NCI-H146 treated with DMSO at 0.1 percent for 48 hours (cell line): ENCODE data around the gene MATCAP1.

Experiments used
- DNase-seq: peaks from one replicate; lab custom pipeline; 2025; ENCODE audit not compliant: unreplicated experiment; lab: John Stamatoyannopoulos, UW

Gene MATCAP1

DNA sequence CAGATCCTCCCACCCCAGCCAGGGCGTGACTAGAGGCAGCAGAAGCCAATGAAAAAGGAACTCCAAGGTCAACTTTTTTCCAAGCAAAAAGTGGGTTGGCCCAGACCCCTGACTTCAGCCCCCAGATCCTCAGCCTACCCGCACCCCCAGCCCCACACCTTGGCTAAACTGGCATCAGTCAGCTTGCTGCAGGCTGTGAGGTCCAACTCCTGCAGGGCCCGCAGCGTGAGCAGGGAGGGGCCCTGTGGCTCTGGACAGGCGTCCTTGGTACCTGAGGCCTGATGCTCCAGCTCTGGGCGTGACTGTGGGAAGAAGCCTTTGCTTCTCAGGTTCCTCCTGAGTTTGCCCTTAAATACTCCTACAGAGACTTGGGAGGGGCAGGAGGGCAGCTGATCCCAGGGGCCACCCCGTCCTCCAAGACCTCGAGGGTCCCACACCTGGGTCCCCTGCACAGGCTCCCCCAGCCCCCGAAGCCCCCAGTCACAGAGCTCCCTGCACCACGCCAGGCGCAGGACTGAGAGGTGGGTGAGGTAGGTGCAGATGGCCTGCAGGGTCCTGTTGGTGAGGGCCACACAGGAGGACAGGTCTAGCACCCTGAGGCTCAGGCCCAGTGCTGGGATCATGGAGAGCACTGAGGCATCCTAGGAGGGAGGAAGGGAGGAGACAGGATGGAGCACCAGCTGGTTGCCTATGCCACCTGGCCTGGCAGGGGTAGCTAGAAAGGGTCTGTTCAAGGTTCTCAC is 24.6 kb upstream of the MATCAP1 start:
- no peak for DNase-seq

DNA sequence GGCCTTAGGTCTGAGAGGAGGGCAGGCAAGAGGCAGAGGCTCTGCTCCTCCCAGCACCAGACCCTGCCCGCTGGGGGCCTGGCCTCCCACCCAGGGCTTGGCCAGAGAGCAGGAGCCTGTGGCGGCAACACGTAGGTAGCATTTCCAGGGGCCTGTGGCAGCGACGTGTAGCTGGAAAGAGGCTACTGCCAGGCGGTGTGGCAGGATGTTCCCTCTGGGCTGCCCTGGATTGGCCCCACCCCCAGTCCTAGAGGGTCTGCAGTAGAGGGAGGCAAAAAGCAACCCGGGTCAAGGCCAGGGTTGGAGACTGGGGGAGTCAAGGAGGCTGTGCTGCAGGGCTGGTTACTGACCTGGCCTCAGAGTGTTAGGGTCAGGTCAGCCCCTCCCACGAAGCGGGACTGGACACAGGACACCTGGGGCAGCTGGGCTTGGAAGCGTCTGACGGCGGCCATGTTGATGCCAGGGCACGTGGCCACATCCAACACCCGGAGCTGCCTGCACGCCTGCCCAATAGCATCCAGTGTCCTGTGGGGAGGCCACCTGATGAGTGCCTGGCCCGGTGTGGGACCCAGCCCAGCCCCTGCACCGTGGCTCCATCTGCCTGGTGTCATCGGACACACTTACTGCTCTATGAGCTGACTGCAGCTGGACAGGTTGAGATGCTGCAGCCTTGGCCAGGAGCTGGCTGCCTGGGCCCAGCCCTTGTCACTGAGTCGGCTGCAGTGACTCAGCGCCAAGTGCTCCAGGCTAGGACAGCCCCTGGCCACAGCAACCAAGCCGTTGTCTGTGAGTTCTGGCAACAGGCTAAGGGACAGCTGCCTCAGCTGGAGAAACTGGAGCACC is 23.7 kb upstream of the MATCAP1 start:
- no peak for DNase-seq

DNA sequence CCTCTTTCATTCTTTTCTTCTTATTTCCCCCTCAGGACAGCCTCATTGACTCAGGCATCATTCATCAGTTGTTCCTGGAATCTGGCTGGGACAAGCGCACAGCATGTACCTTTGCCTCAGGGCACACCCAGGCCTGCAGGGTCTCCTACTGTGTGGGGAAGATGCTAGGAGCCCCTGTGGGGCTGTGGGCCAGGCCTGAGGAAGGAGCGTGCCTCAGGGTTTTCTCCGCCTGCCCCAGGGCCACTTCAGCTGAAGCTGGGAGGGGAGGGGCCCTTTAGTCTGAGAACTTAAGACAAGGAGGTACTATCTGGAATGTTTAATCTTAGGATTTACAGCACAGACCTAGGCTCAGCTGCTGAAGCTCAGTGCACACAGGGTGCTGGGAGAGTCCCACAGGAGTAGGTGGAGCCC is 23.1 kb upstream of the MATCAP1 start:
- DNase-seq = no peak

DNA sequence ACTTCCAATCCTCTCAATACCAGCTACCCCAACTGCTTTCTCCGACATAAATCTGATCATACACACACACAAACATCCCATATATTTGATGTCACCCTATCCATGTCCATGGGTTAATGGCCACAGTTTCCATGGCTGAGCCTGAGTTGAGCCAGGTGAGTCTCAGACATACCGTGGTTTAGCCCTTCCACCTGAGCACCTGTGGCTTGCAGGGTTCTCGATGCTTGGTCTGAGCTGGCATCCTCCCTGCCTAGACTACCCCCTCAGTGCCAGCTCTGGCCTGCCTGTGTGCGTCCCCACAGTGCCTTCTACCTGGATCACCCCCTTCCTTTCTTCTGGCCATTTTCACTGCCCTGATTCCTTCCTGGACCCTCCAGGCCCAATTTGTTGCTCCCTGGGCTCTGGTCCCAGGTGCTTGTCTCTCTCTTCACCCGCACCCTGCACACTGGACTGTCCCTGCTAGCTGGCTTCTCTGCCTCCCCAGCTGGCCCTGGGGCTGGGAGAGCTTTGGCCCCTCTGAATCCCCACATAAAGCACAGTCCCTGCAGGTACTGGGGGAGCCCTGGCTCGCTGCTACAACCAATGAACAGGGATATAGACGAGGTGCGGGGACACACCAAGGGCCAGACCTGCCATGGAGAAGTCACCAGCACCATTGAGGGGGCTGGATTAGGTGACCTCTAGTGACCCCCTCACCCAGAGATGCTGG is 22.5 kb upstream of the MATCAP1 start:
- DNase-seq = no peak

DNA sequence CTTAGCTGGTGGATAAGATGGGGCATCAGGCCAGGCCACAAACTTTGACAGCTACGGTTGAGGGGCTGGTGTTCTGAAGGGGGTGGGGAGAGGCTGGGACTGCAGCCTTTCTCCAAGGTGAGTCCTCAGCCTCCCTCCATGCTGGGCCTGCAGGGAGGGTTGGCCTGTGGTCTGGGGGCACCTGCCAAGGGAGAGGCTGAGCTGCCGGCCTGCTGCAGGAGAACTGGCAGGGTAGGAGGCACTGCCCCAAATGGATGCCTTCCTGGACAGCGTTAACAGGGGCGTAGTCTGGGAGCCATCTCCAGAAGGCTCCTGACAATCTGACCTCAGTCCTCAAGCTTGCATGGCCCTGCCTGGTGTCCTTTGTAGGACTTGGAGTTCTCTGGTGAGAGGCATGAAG is 20.3 kb upstream of the MATCAP1 start:
- no peak for DNase-seq

DNA sequence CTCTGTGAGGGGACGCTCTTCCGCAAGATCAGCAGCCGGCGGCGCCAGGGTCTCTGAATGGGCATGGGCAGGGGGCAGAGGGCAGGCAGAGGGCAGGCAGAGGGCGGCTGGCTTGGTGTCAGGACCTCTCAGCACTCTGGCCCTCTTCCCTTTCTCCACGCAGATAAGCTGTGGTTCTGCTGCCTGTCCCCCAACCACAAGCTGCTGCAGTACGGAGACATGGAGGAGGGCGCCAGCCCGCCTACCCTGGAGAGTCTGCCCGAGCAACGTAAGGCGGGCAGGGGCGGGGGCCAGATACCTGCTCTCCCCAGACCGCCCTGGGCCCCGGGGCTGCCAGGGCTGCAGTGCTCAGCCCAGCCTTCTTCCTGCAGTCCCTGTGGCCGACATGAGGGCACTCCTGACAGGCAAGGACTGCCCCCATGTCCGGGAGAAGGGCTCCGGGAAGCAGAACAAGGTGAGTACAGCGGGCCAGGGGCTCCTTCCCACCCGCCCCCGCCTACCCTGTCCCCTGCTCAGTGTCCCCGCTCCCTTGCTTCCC is 19.3 kb upstream of the MATCAP1 start:
- no peak for DNase-seq

DNA sequence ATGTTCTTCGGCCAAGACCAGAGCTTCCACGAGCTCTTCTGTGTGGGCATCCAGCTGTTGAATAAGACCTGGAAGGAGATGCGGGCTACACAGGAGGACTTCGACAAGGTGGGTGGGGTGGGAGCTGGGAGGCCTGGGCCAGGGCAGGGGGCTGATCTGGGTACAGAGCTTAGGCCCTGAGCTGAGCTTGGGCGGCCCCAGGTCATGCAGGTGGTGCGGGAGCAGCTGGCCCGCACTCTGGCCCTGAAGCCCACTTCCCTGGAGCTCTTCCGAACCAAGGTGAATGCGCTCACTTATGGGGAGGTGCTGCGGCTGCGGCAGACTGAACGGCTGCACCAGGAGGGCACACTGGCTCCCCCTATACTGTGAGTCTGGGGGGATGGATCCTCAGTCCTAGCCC is 18.7 kb upstream of the MATCAP1 start:
- DNase-seq = no peak

DNA sequence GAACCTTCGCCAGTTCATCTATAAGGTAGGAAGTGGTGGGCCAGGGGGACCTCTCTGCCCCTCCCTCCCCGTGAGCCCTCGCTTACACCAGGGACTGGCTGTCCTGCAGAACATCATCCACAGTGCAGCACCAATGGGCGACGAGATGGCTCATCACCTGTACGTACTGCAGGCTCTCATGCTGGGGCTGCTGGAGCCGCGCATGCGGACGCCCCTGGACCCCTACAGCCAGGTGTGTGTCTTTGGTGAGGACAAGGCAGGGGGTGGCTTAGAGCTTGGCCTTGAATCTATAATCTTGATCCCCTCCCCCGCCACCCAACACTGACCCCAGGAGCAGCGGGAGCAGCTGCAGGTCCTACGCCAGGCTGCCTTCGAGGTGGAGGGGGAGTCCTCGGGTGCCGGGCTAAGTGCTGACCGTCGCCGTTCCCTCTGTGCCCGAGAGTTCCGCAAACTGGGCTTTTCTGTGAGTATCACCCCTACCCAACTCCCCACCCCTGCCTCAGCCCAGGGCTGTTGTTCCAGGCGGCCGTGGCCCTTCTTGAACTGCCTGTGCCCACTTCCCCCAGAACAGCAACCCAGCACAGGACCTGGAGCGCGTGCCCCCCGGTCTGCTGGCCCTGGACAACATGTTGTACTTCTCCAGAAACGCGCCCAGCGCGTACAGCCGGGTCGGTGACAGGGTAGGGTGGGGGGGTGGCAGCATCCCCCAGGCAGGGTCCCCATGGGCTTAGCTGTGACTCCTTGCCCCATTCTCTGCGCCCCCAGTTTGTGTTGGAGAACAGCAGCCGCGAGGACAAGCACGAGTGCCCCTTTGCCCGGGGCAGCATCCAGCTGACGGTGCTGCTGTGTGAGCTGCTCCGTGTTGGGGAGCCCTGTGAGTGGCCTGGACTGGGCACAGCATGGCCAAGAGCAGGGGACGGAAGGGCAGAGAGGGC is 17.9 kb upstream of the MATCAP1 start:
- DNase-seq = no peak

DNA sequence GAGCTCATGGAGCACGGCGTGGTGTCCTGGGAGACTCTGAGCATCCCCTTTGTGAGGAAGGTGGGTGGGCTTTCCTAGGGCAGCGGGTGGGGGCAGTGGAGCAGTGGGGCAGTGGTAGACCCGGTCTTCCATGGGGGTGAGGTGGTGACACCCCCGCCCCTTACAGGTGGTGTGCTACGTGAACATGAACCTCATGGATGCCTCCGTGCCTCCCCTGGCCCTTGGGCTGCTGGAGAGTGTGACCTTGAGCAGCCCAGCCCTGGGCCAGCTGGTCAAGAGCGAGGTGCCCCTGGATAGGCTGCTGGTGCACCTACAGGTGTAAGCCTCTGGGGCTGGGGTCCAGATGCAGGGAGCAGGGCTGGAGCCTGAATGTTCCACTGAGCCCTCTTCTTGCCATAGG is 16.7 kb upstream of the MATCAP1 start:
- DNase-seq = no peak

DNA sequence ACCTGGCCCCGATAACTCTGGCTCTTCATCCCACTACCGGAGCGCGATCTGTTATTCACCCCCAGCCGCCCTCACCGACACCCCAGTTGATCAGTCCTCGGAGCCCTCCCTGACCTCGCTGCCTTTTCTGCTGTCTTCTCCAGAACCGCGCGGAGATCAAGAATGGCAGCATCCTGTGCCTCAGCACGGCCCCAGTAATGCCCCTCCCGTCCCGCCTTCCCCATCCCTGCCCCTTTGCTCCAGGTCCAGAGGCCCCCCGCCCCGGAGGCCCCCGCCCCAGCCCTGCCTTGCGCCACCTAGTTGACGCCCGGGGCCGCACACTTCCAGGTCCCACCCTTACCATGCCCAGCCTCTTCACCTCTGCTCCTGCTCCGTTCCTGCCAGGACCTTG is 16.0 kb upstream of the MATCAP1 start:
- peak; percentile 25 for DNase-seq

DNA sequence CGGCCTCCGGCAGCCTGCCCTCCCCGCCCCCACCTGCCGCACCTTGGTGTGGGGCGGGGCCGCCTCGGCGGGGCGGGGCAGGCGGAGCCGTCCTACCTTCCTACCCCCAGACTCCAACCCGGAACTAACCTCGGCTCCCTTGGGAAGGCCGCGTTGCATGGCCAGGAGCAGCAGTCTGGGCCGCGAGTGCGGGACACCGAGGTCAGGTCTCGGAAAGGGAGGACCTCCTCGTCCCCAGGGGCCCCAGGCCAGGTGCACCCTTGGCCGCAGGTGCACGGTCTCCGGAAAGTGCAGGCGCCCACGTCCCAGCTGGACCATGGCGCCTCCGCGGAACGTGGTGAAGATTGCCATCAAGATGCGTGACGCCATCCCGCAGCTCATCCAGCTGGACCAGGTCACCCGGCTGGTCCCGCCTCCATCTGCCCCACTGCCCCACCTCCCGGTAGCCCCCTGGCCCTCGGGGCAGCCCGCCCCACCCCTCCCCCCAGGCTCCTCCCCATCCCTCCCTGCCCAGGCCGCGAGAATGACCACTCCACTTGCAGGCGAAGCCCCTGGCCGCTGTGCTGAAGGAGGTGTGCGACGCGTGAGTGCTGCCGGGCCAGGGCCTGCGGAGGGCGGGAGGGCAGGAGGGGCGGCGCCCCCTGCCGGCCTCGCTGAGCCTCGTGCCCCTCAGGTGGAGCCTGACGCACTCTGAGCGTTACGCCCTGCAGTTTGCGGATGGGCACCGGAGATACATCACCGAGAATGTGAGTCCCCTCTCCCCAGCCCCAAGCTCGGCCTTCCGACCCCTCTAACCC is 15.4 kb upstream of the MATCAP1 start, which contains the start of gene ELMO3:
ELMO3 (plus strand) TSS at position 121 of the 797 bp plus-strand sequence; CDS start at position 317, 196 bp downstream.
- DNase-seq = peak; percentile 49

DNA sequence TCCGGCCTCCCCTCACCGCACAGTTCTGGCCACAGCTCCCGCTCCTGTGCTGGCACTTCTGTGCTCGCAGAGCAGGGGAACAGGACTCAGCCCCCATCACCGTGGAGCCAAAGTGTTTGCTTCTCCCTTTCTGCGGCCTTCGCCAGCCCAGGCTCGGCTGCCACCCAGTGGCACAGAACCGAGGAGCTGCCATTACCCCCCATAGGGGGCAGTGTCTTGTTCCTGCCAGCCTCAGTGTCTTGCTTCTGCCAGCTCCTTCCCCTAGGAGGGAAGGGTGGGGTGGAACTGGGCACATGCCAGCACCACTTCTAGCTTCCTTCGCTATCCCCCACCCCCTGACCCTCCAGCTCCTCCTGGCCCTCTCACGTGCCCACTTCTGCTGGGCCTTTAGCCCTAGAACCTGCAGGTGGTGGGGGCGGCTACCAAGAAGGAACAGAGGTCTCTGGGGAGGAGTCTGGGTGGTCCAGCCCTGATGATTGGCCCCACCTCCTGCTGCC is 14.5 kb upstream of the MATCAP1 start:
- DNase-seq = no peak

DNA sequence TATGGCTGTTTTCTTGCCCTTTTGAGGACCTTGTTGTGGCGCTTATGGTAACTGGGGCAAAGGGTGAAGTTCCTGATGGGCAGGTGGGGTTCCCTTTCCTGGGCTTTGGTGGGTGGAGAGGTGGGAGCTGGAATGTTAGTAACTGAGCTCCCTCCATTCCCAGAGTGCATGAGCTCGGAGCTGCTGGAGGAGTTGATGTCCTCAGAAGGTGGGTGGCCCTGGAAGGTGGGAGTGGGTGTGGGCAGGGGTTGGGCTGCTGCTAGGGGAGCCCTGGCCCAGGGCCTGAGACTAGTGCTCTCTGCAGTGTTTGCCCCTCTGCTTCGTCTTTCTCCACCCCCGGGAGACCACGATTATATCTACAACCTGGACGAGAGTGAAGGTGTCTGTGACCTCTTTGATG is 13.9 kb upstream of the MATCAP1 start:
- DNase-seq = no peak

DNA sequence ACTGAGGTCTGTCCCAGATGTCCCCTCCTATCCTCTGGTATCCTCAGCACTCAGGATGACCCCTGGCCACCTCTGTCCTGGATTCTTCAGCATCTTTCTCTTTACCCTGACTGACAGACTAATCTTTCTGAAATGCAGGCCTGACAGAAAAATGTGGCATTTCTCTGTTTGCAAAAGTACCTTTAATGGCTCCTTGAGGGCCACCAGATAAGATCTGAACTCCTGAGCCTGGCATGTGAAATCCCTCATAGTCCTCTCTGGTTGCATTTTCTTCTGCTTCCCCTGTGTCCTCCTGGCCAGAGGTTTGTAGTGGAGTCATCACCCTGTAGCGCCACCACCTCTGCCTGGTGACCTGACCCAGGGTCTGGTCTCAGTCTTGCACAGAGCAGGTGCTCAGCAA is 13.1 kb upstream of the MATCAP1 start:
- no peak for DNase-seq

DNA sequence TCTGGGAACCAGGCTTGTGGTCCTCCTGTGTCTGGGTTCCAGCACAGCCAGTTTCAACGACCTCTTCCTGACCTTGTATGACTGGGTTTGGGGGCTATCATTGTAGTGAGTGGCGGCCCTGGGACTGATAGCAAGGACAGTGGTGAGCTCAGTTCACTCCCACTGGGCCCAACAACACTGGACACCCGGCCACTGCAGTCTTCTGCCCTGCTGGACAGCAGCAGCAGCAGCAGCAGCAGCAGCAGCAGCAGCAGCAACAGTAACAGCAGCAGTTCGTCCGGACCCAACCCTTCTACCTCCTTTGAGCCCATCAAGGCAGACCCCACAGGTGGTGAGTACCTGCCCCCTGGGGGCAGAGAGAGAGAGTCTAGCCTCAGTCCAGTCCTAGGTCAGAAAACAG is 11.9 kb upstream of the MATCAP1 start:
- DNase-seq = no peak

DNA sequence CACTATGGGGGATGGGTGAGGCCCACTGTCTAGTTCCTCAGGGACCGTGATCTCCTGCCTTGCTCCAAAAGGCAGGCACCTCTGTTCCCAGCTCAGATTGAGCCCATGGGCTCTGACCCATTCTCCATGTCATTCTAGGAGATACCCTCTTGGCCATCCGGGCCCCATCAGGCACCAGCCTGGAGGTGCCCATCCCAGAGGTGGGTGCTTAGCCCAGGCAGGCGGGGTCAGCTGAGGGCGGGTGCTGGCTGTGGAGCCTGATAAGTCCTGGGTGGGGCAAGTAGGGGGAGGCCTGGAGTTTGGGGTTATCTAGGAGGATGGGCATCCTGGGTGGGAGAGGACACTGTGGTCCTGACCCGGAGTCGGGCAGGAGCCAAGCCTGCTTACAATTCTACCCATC is 10.5 kb upstream of the MATCAP1 start:
- no peak for DNase-seq

DNA sequence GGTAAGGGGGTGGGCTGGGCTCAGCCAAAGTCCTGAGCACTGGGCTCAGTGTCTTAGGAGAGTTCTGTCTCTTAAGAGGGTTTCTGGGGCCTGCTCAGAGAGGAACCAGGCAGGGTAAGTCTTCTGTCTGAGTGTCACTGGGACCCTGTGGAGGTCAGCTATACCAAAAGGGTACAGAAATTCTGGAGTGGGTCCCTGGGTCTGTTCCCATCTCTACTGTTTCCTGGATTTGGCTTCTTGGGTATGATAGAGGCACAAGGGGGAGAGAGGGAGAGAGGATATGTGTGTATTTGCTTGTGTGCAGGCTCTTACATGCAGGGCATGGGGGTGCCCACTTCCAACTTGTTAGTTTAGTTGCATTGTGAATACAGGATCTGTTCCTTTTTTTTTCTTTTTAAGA is 9.8 kb upstream of the MATCAP1 start:
- no peak for DNase-seq

DNA sequence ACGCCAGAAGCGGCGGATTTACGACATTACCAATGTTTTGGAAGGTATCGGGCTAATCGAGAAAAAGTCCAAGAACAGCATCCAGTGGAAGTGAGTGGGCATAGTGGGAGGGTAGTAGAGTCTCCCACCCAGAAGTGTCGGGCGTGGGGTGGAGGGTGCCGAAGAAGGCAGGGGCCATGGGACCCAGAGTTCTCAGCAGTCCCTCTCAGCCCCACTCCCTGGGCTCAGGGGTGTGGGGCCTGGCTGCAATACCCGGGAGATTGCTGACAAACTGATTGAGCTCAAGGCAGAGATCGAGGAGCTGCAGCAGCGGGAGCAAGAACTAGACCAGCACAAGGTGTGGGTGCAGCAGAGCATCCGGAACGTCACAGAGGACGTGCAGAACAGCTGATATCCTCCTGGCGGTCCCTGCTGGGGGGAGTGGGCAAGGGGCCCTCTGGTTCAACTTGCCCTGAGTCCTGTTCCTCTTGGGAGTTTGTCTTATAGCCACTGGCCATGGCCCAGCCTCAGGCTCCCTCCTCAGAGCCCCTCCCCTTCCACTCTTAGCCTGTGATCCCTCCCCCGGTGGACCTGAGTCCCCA is 9.1 kb upstream of the MATCAP1 start:
- DNase-seq = no peak
